Measurements from ENCODE around the gene DOC2B. TPM values are rescaled to one million over a fixed set of nuclear protein-coding genes. Genes with fewer than 3 reads are reported as not detected.
"Not testable (repeated sequence)": the region's sequence is repeated elsewhere in the genome, so short reads cannot be mapped to it uniquely, and the experiment has no call there.

DOC2B gene
- total RNA-seq, 1 donor from 2014 or later: 0.26 TPM

DNA sequence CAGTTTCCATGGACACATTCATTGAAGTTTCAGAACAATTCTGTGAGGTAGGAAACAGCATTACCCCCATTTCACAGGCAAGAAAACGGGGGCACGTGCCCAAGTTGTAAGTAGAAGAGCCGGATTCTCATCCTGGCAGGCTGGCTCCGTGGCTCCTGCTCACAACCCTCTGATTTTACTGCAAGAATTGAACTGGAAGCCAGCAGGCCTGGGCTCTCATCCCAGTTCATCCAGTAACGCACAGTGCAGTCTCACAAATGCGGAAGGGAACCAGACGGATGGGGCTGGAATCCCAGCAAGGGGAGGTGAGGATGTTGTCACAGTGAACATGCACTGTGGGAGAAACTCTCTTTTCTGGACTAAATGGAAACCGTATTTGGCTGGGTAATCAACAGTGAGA, 40.7 kb upstream of the DOC2B start:
- FAIRE-seq (no peak), DNase-seq (ENCODE audit: low read depth) (no peak)
- Histone ChIP-seq H3K4me3 (ENCODE audit: low read depth, low read length) (no peak overlapping the region), H3K36me3 (ENCODE audit: control insufficient read depth, insufficient read depth, low read length) (no peaks in the 10 kb centered on the region), H3K27me3 (ENCODE audit: control insufficient read depth, insufficient read depth, low read length) (no peaks in the 10 kb centered on the region)
- TF ChIP-seq, protein P1, sequence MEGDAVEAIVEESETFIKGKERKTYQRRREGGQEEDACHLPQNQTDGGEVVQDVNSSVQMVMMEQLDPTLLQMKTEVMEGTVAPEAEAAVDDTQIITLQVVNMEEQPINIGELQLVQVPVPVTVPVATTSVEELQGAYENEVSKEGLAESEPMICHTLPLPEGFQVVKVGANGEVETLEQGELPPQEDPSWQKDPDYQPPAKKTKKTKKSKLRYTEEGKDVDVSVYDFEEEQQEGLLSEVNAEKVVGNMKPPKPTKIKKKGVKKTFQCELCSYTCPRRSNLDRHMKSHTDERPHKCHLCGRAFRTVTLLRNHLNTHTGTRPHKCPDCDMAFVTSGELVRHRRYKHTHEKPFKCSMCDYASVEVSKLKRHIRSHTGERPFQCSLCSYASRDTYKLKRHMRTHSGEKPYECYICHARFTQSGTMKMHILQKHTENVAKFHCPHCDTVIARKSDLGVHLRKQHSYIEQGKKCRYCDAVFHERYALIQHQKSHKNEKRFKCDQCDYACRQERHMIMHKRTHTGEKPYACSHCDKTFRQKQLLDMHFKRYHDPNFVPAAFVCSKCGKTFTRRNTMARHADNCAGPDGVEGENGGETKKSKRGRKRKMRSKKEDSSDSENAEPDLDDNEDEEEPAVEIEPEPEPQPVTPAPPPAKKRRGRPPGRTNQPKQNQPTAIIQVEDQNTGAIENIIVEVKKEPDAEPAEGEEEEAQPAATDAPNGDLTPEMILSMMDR (IDR thresholded peaks at IDR 0.05; ENCODE audit: insufficient read depth, low read length, severe bottlenecking): no peak

DNA sequence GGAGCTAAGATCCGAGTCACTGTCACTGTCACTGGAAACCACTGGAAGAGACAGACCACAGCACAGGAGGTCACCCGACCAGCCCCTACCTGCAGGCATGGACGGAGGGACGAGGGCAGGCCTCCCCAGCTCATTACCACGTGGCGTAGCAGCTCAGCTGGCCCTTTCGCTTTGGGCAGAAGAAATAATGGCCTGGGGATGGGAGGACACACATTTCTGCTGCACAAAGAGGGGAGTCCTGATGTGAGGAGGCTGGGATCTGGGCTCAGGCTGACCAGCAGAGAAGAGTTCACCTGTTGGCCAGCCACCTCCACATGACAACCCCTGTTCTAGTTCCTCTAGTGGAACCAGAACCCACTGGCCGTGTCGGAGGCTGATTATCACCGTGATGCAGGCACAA, 38.2 kb upstream of the DOC2B start:
- FAIRE-seq (no peak), DNase-seq (ENCODE audit: low read depth) (no peak)

DNA sequence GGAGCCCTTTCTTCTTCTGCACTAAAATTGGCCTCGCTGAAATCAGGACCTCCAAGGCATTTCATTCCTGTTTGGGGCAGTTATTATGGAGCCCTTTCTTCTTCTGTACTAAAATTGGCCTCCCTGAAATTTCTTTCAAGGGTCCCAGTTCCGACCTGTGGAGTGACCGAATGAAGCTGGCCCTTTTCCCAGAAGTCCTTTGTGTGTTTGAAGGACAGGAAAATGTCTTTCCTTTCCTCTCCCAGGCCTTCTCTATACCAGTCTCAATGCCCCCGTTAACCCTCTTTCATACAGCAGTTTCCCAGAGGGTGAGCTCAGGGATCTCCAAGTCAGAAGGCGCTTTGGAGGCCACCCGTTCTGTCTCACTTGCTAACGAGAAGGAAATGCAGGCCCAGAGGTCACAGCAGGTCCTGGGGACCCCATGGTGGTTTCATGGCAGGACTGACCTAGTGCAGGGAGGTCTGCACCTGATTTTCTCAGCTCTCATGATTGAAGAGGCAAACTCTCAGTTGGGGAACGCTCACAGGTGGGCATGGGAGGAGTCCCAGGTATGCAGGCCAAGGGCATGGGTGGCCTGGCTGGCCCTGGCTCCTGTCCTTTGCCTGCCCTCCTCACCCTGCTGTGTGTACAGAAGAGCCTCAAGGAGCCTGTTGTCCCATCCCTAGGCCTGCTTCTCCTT, 37.1 kb upstream of the DOC2B start:
- no peaks in the 10 kb centered on the region for H3K27me3 ChIP-seq (ENCODE audit: control insufficient read depth, insufficient read depth, low read length)
- no peak overlapping the region for H3K4me3 ChIP-seq (ENCODE audit: low read depth, low read length)
- H3K36me3 ChIP-seq (ENCODE audit: control insufficient read depth, insufficient read depth, low read length): no peaks in the 10 kb centered on the region
- no peak for DNase-seq (ENCODE audit: low read depth)
- TF ChIP-seq, protein P1 (IDR thresholded peaks at IDR 0.05; ENCODE audit: insufficient read depth, low read length, severe bottlenecking): no peak
- FAIRE-seq: no peak

More for the DNA sequence above, 38.2 kb upstream of the DOC2B start:
- Histone ChIP-seq H3K27me3 (ENCODE audit: control insufficient read depth, insufficient read depth, low read length) (no peaks in the 10 kb centered on the region), H3K4me3 (ENCODE audit: low read depth, low read length) (no peak overlapping the region), H3K36me3 (ENCODE audit: control insufficient read depth, insufficient read depth, low read length) (no peaks in the 10 kb centered on the region)
- TF ChIP-seq, protein P1 (IDR thresholded peaks at IDR 0.05; ENCODE audit: insufficient read depth, low read length, severe bottlenecking): no peak

DNA sequence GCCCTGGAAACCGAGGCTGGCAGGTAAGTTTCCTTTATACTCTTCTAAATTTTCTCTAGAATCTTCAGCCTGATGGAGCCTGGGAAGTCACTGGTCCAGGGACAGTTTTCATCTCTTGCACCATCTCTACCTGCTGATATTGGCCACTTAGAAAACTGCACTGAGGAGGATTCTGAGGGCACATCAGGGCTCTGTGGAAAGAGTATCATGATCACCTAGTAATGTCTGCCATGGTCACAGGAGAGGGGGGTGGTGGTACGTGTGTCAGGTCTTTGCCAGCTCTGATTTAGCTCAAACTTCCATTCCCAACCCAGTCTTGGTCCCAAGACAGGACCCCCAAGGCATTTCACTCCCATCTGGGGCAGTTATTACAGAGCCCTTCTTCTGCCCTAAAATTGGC, 35.2 kb upstream of the DOC2B start:
- no peak for FAIRE-seq
- Histone ChIP-seq H3K27me3 (ENCODE audit: control insufficient read depth, insufficient read depth, low read length) (no peaks in the 10 kb centered on the region), H3K4me3 (ENCODE audit: low read depth, low read length) (no peak overlapping the region), H3K36me3 (ENCODE audit: control insufficient read depth, insufficient read depth, low read length) (no peaks in the 10 kb centered on the region)
- TF ChIP-seq, protein P1 (IDR thresholded peaks at IDR 0.05; ENCODE audit: insufficient read depth, low read length, severe bottlenecking): no peak
- no peak for DNase-seq (ENCODE audit: low read depth)

DNA sequence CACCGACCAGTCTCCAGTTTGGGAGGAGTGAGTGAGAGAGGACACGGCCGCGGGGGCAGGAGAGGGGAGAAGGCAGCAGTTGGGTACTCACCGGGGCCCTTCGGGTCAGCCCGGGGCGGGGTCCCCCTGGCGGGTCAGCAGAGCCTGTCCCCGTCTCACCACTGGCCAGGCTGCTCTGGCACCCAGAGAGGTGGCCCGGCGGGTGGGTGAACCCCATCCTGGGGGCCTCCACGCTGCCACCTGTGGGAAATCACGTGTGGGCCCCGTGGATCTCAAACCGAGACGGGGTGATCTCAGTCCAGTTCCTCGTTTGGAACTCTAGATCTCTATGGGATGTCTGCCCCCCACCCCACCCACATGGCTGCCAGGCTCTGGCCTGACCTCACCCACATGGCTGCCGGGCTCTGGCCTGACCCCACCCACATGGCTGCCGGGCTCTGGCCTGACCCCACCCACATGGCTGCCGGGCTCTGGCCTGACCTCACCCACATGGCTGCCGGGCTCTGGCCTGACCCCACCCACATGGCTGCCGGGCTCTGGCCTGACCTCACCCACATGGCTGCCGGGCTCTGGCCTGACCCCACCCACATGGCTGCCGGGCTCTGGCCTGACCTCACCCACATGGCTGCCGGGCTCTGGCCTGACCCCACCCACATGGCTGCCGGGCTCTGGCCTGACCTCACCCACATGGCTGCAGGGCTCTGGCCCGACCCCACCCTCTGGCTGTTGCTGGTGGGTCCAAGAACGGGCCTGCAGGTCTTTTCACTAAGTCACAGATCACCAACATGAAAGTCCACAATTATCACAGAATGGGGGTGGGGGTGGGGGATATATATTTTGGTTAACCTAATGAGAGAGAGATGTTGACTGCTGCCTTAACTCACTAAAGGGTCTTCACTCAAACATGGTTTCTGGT, 34.4 kb upstream of the DOC2B start:
- H3K36me3 ChIP-seq (ENCODE audit: control insufficient read depth, insufficient read depth, low read length); H3K27me3 ChIP-seq (ENCODE audit: control insufficient read depth, insufficient read depth, low read length); H3K4me3 ChIP-seq (ENCODE audit: low read depth, low read length); FAIRE-seq; DNase-seq (ENCODE audit: low read depth): not testable (repeated sequence)

DNA sequence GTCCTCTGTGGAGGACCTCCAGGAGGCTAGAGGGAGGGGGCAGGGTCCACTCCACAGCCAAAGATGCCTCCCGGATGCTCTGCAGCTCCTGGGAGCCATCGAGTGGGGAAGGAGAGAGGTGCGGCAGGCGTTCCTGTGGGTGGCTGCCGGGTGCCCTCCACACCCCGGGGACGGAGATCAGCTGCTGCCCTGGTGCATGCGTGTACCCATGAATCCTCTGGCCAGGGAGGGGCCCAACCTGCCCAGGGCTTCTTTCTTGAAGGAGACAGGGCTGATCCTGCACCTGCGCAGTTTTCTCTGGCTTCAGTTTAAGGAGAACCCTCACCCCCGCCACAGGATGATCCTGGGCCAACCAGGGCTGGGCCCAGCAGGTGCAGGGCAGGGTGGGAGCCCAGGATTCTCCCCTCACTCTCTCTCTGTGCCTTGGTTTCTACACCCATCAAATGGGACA, 33.5 kb upstream of the DOC2B start:
- H3K36me3 ChIP-seq (ENCODE audit: control insufficient read depth, insufficient read depth, low read length): no peaks in the 10 kb centered on the region
- no peaks in the 10 kb centered on the region for H3K27me3 ChIP-seq (ENCODE audit: control insufficient read depth, insufficient read depth, low read length)
- TF ChIP-seq, protein P1 (IDR thresholded peaks at IDR 0.05; ENCODE audit: insufficient read depth, low read length, severe bottlenecking): no peak
- FAIRE-seq: no peak
- no peak overlapping the region for H3K4me3 ChIP-seq (ENCODE audit: low read depth, low read length)
- DNase-seq (ENCODE audit: low read depth): no peak
